CD8-positive, alpha-beta memory T cell (primary cell): ENCODE data around the gene C9orf85. TPM values are rescaled to one million over a fixed set of nuclear protein-coding genes. Genes with fewer than 3 reads are reported as not detected.
A peak's percentile ranks its signal among the peaks of the same experiment; 100 is the strongest.
"Not testable (repeated sequence)": the region's sequence is repeated elsewhere in the genome, so short reads cannot be mapped to it uniquely, and the experiment has no call there.

Source experiments
- CTCF ChIA-PET: fragments of 350-600 bp; sonication (Branson Sonifier 250); formaldehyde crosslinking; loops from one replicate; lab custom pipeline; 2021; ENCODE audit warnings: antibody characterized with exemption; lab: Charles Lee
- POLR2A ChIA-PET: fragments of 350-600 bp; sonication (Branson Sonifier 250); formaldehyde crosslinking; loops from one replicate; lab custom pipeline; 2021; ENCODE audit warnings: antibody characterized with exemption; lab: Charles Lee
- DNase-seq, 5 donors: peaks; one replicate each; pipeline versions ENCODE4 v3.0.0 to v3.0.0-alpha.2; 2020 to 2022; ENCODE audit warnings: mixed read lengths in 1 of 5
- H3K27ac ChIP-seq: one replicate; pipeline ENCODE4 v1.7.0; 2013; ENCODE audit warnings: low read depth, mild to moderate bottlenecking, low read length, moderate library complexity
- H3K27me3 ChIP-seq: 2 replicates; pipeline ENCODE4 v1.7.0; 2013; ENCODE audit warnings: low read length, mild to moderate bottlenecking; ENCODE audit not compliant: insufficient read depth, poor library complexity, severe bottlenecking
- H3K36me3 ChIP-seq: 2 replicates; pipeline ENCODE4 v1.7.0; 2013; ENCODE audit warnings: mild to moderate bottlenecking, low read length, moderate library complexity; ENCODE audit not compliant: insufficient read depth
- H3K4me1 ChIP-seq: 2 replicates; pipeline ENCODE4 v1.7.0; 2013; ENCODE audit warnings: mild to moderate bottlenecking, low read length, moderate library complexity; ENCODE audit not compliant: insufficient read depth
- H3K4me3 ChIP-seq: 2 replicates; pipeline ENCODE4 v1.7.0; 2013; ENCODE audit warnings: mild to moderate bottlenecking, low read length
- H3K9me3 ChIP-seq: 2 replicates; pipeline ENCODE4 v1.7.0; 2013; ENCODE audit warnings: mild to moderate bottlenecking, low read length
- H3K27ac Mint-ChIP-seq, 8 donors: one replicate each; pipeline ENCODE4 v1.8.0; 2020 to 2021; ENCODE audit warnings: mixed read lengths in 8 of 8, mild to moderate bottlenecking in 6 of 8, inconsistent platforms in 3 of 8, moderate library complexity in 3 of 8
- H3K27me3 Mint-ChIP-seq, 2 donors: one replicate each; pipeline ENCODE4 v1.8.0; 2020 to 2021; ENCODE audit warnings: mixed read lengths in 2 of 2, mild to moderate bottlenecking in 1 of 2, moderate library complexity in 1 of 2
- H3K36me3 Mint-ChIP-seq, 3 donors: one replicate each; pipeline ENCODE4 v1.8.0; 2020 to 2021; ENCODE audit warnings: mixed read lengths in 3 of 3, inconsistent platforms in 1 of 3, mild to moderate bottlenecking in 1 of 3
- H3K4me1 Mint-ChIP-seq, 3 donors: one replicate each; pipeline ENCODE4 v1.8.0; 2020 to 2021; ENCODE audit warnings: mixed read lengths in 3 of 3, inconsistent platforms in 1 of 3, mild to moderate bottlenecking in 1 of 3
- H3K4me3 Mint-ChIP-seq, 7 donors: one replicate each; pipeline ENCODE4 v1.8.0; 2020 to 2021; ENCODE audit warnings: mixed read lengths in 7 of 7, mild to moderate bottlenecking in 6 of 7, moderate library complexity in 4 of 7, inconsistent platforms in 2 of 7
- H3K9me3 Mint-ChIP-seq, 5 donors: one replicate each; pipeline ENCODE4 v1.8.0; 2020 to 2022; ENCODE audit warnings: mixed read lengths in 5 of 5, mild to moderate bottlenecking in 3 of 5, moderate library complexity in 2 of 5, inconsistent platforms in 1 of 5
- polyA plus RNA-seq: library from polyadenylated mRNA; unstranded; fragments of 300-500 nt; fragmentation: Illumina TruSeq; gene quantifications from one replicate; pipeline ENCODE4 v1.2.3, GENCODE V29; 2021
- total RNA-seq, 2 experiments: library from RNA; stranded (reverse); gene quantifications; one replicate each; pipeline ENCODE4 v1.2.3, GENCODE V29; 2021

The C9orf85 gene
- total and polyA plus RNA-seq, 3 experiments from 2014 or later: 11.4 to 13.5 (median 12.3) TPM

DNA sequence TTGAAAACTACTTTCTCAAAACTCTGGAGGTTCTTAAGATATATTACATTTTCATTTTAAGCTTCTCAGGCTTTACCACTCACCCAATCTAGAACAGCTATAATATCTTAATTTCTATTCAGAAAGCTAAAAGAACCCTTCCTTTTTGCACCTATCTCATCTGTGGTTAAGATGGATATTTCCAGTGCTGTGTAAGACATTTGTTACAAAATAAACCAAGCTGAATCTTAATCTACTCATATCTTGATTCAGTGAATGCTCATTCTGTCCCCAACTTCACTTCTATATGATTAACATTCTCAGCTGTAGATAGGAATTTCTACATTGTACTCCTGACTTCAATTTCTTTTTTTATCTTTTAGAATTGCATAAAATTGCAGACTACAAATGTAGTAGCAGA is 15.5 kb upstream of the C9orf85 start:
- Mint-ChIP-seq H3K27me3 (no peaks in the 10 kb centered on the region), H3K36me3 (peaks cover 0 to 5% (median 0%) of the 10 kb centered on the region in 3 donors), H3K4me3 (peak overlapping the region in 4 of 7 donors; percentile 2 to 28 (median 6)), H3K27ac (peak overlapping the region in 2 of 8 donors; percentile 21 to 31), H3K9me3 (no peaks in the 10 kb centered on the region), H3K4me1 (peaks cover 60 to 89% (median 81%) of the 10 kb centered on the region in 3 donors)
- Histone ChIP-seq H3K4me1 (peaks cover 45% of the 10 kb centered on the region), H3K27ac (no peak overlapping the region), H3K27me3 (no peaks in the 10 kb centered on the region), H3K36me3 (no peaks in the 10 kb centered on the region), H3K4me3 (no peak overlapping the region), H3K9me3 (no peaks in the 10 kb centered on the region)
- POLR2A ChIA-PET: no interaction called here
- CTCF ChIA-PET: interaction anchor here (1.1 to 2.6 kb wide), 2 partner anchors 11 to 77 kb away, joined by 4 to 11 read pairs; no protein-coding TSS in a partner anchor
- no peak for DNase-seq

- Histone ChIP-seq H3K27me3 (no peaks in the 10 kb centered on the region), H3K4me1 (peaks cover 48% of the 10 kb centered on the region), H3K27ac (no peak overlapping the region), H3K4me3 (no peak overlapping the region), H3K36me3 (no peaks in the 10 kb centered on the region), H3K9me3 (no peaks in the 10 kb centered on the region)
- peaks cover 0 to 1% (median 0%) of the 10 kb centered on the region in 3 donors for H3K36me3 Mint-ChIP-seq
- H3K4me3 Mint-ChIP-seq: peak overlapping the region in 6 of 7 donors; percentile 55 to 65 (median 62)
- H3K27me3 Mint-ChIP-seq: no peaks in the 10 kb centered on the region
- peaks cover 67 to 89% (median 81%) of the 10 kb centered on the region in 3 donors for H3K4me1 Mint-ChIP-seq
- POLR2A ChIA-PET: no interaction called here
- no peak for DNase-seq
- H3K27ac Mint-ChIP-seq: peak overlapping the region; percentile 2 to 92 (median 58)
- H3K9me3 Mint-ChIP-seq: no peaks in the 10 kb centered on the region
- CTCF ChIA-PET: interaction anchor here (1.5 to 2.6 kb wide), 2 partner anchors 9 to 78 kb away, joined by 4 to 11 read pairs; no protein-coding TSS in a partner anchor
Observed at GRCh38 chr9:71896761-71897160, 14.7 kb upstream of the C9orf85 start.

DNA sequence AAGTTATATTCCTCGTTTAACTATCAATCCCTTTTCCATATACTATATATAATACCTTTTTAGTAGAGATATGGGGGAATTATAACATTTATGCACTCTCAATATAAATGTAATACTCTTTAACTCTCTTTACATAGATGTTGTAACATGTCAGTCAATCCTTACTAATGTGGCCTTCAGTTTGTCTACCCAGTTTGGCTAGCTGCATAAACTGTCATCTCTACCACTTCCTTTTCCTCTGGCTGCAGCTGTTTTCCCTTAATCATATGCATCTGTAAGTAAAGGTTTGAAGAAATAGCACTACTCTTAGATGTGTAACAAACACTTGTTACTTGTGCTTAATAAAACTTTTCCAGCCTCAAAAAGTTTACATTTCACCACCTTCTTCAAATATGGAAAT is 13.9 kb upstream of the C9orf85 start:
- ChIA-PET POLR2A (no interaction called here), CTCF (interaction anchor here (1.5 to 2.6 kb wide), 2 partner anchors 10 to 78 kb away, joined by 4 to 11 read pairs; no protein-coding TSS in a partner anchor)
- Histone ChIP-seq H3K27me3 (no peaks in the 10 kb centered on the region), H3K27ac (no peak overlapping the region), H3K4me3 (no peak overlapping the region), H3K9me3 (no peaks in the 10 kb centered on the region), H3K4me1 (peaks cover 52% of the 10 kb centered on the region), H3K36me3 (no peaks in the 10 kb centered on the region)
- Mint-ChIP-seq H3K9me3 (no peaks in the 10 kb centered on the region), H3K27ac (peak overlapping the region; percentile 2 to 87 (median 74)), H3K4me3 (peak overlapping the region; percentile 3 to 81 (median 59)), H3K4me1 (peaks cover 73 to 94% (median 87%) of the 10 kb centered on the region in 3 donors), H3K36me3 (peaks cover 0 to 1% (median 0%) of the 10 kb centered on the region in 3 donors), H3K27me3 (no peaks in the 10 kb centered on the region)
- DNase-seq: peak in 2 of 5 donors; percentile 19 to 22

- Mint-ChIP-seq H3K4me1 (peaks cover 74 to 95% (median 88%) of the 10 kb centered on the region in 3 donors), H3K4me3 (peak overlapping the region in 6 of 7 donors; percentile 13 to 65 (median 39)), H3K27ac (peak overlapping the region in 5 of 8 donors; percentile 27 to 70 (median 64))
- DNase-seq, H3K9me3 ChIP-seq, H3K36me3 ChIP-seq, H3K4me3 ChIP-seq, H3K27me3 ChIP-seq, H3K36me3 Mint-ChIP-seq, H3K9me3 Mint-ChIP-seq, H3K27ac ChIP-seq, H3K27me3 Mint-ChIP-seq: not testable (repeated sequence)
- ChIA-PET CTCF (interaction anchor here (0.7 kb wide), 1 partner anchor 26 kb away, joined by 3 read pairs; no protein-coding TSS in a partner anchor), POLR2A (interaction anchor here (1.1 kb wide), 1 partner anchor 13 kb away, joined by 3 read pairs; the partner anchor contains the start of genes ABHD17B and C9orf85)
- H3K4me1 ChIP-seq: peaks cover 52% of the 10 kb centered on the region
Observed at GRCh38 chr9:71898756-71899155, 12.7 kb upstream of the C9orf85 start.

DNA sequence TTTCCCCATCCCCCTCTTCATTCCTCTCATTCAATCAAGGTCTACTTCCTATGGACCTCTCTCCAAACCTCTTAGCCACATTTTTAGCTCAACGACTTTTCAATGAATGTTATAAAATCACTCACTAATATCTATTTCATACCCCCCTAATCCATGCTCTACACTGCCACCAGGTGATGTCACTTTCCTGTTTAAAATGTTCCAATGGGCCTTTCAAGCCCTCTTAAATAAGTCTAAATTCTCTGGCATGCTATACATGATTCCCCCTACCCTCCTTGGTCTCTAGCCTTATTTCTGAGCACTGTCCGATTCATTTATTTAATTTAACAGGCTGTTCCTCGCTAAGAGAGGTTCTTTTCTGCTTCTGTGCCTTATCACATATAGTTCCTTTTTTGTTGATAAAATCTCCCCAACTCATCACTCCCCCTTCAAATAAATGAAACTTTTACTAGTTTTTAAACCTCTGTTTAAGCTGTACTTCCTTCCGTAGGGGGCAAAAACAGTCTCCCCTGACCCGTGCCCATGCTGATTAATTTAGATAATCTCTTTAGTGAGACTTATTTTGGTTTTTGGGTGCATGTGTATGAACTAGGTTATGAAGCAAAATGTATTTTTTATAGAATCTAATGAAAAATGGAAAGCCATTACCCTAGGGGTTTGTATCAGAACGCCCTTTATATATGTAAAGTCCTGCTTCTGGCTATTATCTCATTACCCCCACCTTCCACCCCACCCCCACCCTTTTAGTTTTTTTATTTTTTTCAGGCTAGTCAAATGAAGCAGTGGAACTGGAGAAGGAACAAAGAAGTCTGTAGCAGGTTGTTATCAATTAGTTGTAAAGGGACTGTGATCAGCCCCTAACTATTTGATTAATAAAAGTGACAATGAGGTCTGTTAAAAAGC is 9.5 kb upstream of the C9orf85 start:
- DNase-seq: no peak
- no peak overlapping the region for H3K4me3 ChIP-seq
- no peaks in the 10 kb centered on the region for H3K27me3 Mint-ChIP-seq
- peaks cover 37% of the 10 kb centered on the region for H3K4me1 ChIP-seq
- H3K9me3 Mint-ChIP-seq: no peaks in the 10 kb centered on the region
- peaks cover 63 to 93% (median 89%) of the 10 kb centered on the region in 3 donors for H3K4me1 Mint-ChIP-seq
- peak overlapping the region in 5 of 7 donors; percentile 5 to 59 (median 21) for H3K4me3 Mint-ChIP-seq
- H3K36me3 Mint-ChIP-seq: peaks cover 0 to 7% (median 1%) of the 10 kb centered on the region in 3 donors
- no peaks in the 10 kb centered on the region for H3K27me3 ChIP-seq
- H3K9me3 ChIP-seq: no peaks in the 10 kb centered on the region
- peak overlapping the region in 6 of 8 donors; percentile 0 to 77 (median 11) for H3K27ac Mint-ChIP-seq
- H3K36me3 ChIP-seq: no peaks in the 10 kb centered on the region
- POLR2A ChIA-PET: no interaction called here
- no peak overlapping the region for H3K27ac ChIP-seq
- CTCF ChIA-PET: interaction anchor here (1.6 kb wide), 1 partner anchor 10 kb away, joined by 4 read pairs; the partner anchor contains the start of genes ABHD17B and C9orf85

DNA sequence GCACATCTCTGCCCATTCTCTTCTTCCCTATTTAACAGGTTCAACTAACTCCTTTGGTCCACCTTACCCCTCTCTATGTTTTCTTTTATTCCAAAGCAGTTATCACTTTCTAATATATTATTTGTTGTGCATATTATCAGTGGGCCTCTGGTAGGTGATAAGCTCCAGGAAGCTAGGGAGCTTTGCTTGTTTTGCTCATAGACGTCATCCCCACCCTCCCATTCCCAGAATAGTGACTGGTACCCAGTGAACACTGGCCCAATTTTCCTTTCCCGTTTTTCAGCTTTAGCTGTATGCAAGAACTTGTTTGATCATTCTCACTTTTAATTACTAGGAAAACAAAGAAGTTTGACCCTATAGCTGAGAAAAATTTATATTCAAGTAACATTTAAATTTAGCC is 7.4 kb upstream of the C9orf85 start:
- Histone ChIP-seq H3K9me3 (no peaks in the 10 kb centered on the region), H3K27ac (no peak overlapping the region), H3K4me3 (no peak overlapping the region), H3K4me1 (peaks cover 26% of the 10 kb centered on the region), H3K27me3 (no peaks in the 10 kb centered on the region), H3K36me3 (no peaks in the 10 kb centered on the region)
- Mint-ChIP-seq H3K4me3 (no peak overlapping the region), H3K27me3 (no peaks in the 10 kb centered on the region), H3K9me3 (no peaks in the 10 kb centered on the region), H3K36me3 (peaks cover 0 to 7% (median 0%) of the 10 kb centered on the region in 3 donors), H3K4me1 (peaks cover 58 to 93% (median 88%) of the 10 kb centered on the region in 3 donors), H3K27ac (no peak overlapping the region)
- CTCF ChIA-PET: no interaction called here
- POLR2A ChIA-PET: no interaction called here
- no peak for DNase-seq

DNA sequence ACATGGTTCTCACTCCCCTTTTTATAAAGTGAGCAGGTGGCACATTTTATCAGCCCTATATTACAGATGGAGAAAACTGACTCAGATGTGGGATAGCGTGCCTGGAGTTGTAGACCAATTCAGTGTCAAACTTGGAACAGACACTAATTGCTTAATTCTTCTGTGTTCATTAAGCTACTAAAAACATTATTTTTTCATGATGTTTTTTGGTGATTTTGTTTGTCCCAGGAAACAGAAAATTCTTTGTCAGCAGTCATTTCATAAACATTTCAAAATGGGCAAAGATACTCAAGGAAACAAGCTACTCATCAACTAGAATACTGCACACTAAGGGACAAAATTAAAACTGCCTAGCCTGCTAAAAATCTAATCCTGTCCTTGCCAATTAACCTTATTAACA is 2.6 kb upstream of the C9orf85 start:
- Mint-ChIP-seq H3K4me1 (peaks cover 63 to 84% (median 81%) of the 10 kb centered on the region in 3 donors), H3K27me3 (peaks cover 0 to 2% of the 10 kb centered on the region in 2 donors), H3K4me3 (peak overlapping the region; percentile 97 to 100 (median 100)), H3K36me3 (peaks cover 0 to 27% (median 0%) of the 10 kb centered on the region in 3 donors), H3K9me3 (no peaks in the 10 kb centered on the region), H3K27ac (peak overlapping the region in 2 of 8 donors; percentile 56 to 77)
- ChIA-PET POLR2A (no interaction called here), CTCF (interaction anchor here (0.7 kb wide), 1 partner anchor 128 kb away, joined by 3 read pairs; no protein-coding TSS in a partner anchor)
- H3K9me3 ChIP-seq: no peaks in the 10 kb centered on the region
- H3K27ac ChIP-seq: no peak overlapping the region
- H3K4me3 ChIP-seq: peak overlapping the region; percentile 93
- H3K36me3 ChIP-seq: no peaks in the 10 kb centered on the region
- H3K4me1 ChIP-seq: peaks cover 34% of the 10 kb centered on the region
- DNase-seq: no peak
- no peaks in the 10 kb centered on the region for H3K27me3 ChIP-seq
